Vagina (tissue), 2 donors: Measurements from ENCODE around the gene EP400.

Experiments used
- CTCF ChIP-seq, 3 experiments: fragments of 450-650 bp in 2 of 3; fragments of 200-600 bp in 1 of 3; sonication (generic) in 1 of 3; IDR thresholded peaks; one replicate each; pipeline ENCODE4 v1.5.1; 2017 to 2019; ENCODE audit warnings: antibody characterized with exemption in 3 of 3, mild to moderate bottlenecking in 2 of 3, moderate library complexity in 2 of 3
- POLR2A ChIP-seq, 2 donors: fragments of 450-650 bp; IDR thresholded peaks; one replicate each; pipeline ENCODE4 v1.6.1; 2017; ENCODE audit warnings: antibody characterized with exemption in 2 of 2, mild to moderate bottlenecking in 2 of 2, moderate library complexity in 2 of 2

DNA sequence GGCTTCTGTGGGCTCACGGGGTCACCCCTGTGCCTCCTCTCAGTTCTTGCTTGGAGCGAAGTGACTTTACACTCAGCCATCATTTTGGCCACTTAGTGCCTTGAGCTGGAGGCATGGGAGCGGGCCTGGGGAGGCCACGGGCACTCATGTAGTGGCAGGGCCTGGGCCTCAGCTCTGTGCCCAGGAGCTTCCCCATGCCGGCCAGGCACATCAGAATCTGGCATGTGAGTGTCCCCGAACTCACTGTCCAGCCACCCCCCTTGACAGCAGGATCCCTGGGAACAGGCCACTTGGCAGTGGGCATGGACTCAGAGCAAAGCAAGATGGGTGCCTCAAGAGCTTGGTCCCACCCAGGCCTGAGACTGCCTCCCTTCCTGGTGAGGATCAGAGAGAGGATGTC lies 164.9 kb downstream of the EP400 start:
- TF ChIP-seq CTCF (IDR thresholded peaks at IDR 0.05): no peak
- TF ChIP-seq POLR2A (IDR thresholded peaks at IDR 0.05): no peak
